B cell (primary cell): Measurements from ENCODE around the gene NSG1.

ENCODE experiments used
- CTCF ChIP-seq: fragments of 200-600 bp; IDR thresholded peaks from one replicate; pipeline ENCODE4 v1.8.0; 2022; ENCODE audit warnings: antibody characterized with exemption, mild to moderate bottlenecking
- EZH2 ChIP-seq: IDR thresholded peaks from 2 replicates; pipeline ENCODE4 v1.6.1; 2012; ENCODE audit warnings: borderline replicate concordance, low read depth, mild to moderate bottlenecking, moderate library complexity, low read length; ENCODE audit not compliant: insufficient read depth, poor library complexity, severe bottlenecking

DNA sequence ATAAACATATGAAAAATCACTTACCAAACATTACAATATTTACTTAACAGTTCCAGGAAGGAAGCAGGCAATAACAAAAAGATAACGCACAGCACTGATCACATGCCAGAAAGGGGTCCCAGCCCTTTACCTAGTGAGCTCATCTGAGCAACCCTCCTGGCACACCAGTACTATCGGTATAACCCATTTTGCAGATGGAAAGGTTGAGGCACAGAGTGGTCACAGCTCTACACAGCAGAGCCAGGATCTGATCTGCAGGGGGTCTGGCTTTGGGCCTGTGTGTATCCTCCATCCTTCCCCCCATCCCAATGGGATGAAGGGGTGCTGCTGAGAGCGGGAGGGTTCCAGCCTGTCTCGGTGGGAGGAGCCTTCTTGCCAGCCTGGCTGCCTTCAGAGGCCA lies 5.0 kb downstream of the NSG1 start:
- TF ChIP-seq CTCF (no peak), EZH2 (no peak)
